ENCODE data around the gene PLAAT2. TPM values are rescaled to one million over a fixed set of nuclear protein-coding genes. Genes with fewer than 3 reads are reported as not detected.
"Not testable (repeated sequence)": the region's sequence is repeated elsewhere in the genome, so short reads cannot be mapped to it uniquely, and the experiment has no call there.

Gene PLAAT2
- total RNA-seq, 1 donor from 2014 or later: 0.29 TPM

GRCh38 chr11:63547061-63547460 lies 16.1 kb downstream of the PLAAT2 start:
- TF ChIP-seq CTCF (conservative IDR thresholded peaks at IDR 0.05; ENCODE audit: low read depth, low read length): no peak
- no peak overlapping the region for H3K4me3 ChIP-seq (ENCODE audit: low read depth, low read length)
- no peak for DNase-seq (ENCODE audit: low read depth)

- no peak for TF ChIP-seq CTCF (conservative IDR thresholded peaks at IDR 0.05; ENCODE audit: low read depth, low read length)
- H3K4me3 ChIP-seq (ENCODE audit: low read depth, low read length): no peak overlapping the region
- DNase-seq (ENCODE audit: low read depth): no peak
These were observed 19.5 kb downstream of the PLAAT2 start for GRCh38 chr11:63543711-63544110.

GRCh38 chr11:63542506-63542905 lies 20.7 kb downstream of the PLAAT2 start:
- DNase-seq (ENCODE audit: low read depth); H3K4me3 ChIP-seq (ENCODE audit: low read depth, low read length): not testable (repeated sequence)

- TF ChIP-seq CTCF (conservative IDR thresholded peaks at IDR 0.05; ENCODE audit: low read depth, low read length): no peak
- no peak for DNase-seq (ENCODE audit: low read depth)
- peak overlapping the region; percentile 41 for H3K4me3 ChIP-seq (ENCODE audit: low read depth, low read length)
These were observed 25.7 kb downstream of the PLAAT2 start for GRCh38 chr11:63537293-63538101.

- DNase-seq (ENCODE audit: low read depth): peak; percentile 43
These were observed 26.4 kb downstream of the PLAAT2 start, which contains the start of gene PLAAT4 for GRCh38 chr11:63536669-63537292. TSS of gene PLAAT4 (plus strand) at chr11:63536808. CDS start at chr11:63536869, 61 bp downstream.

GRCh38 chr11:63535734-63536133 lies 27.4 kb downstream of the PLAAT2 start:
- DNase-seq (ENCODE audit: low read depth): no peak
- H3K4me3 ChIP-seq (ENCODE audit: low read depth, low read length): no peak overlapping the region
- TF ChIP-seq CTCF (conservative IDR thresholded peaks at IDR 0.05; ENCODE audit: low read depth, low read length): no peak

More at GRCh38 chr11:63536669-63537292, 26.4 kb downstream of the PLAAT2 start, which contains the start of gene PLAAT4:
- TF ChIP-seq CTCF (conservative IDR thresholded peaks at IDR 0.05; ENCODE audit: low read depth, low read length): no peak
- peak within 1 kb of the TSS; percentile 41 for H3K4me3 ChIP-seq (ENCODE audit: low read depth, low read length)

- TF ChIP-seq CTCF (conservative IDR thresholded peaks at IDR 0.05; ENCODE audit: low read depth, low read length): no peak
- H3K4me3 ChIP-seq (ENCODE audit: low read depth, low read length): no peak overlapping the region
- no peak for DNase-seq (ENCODE audit: low read depth)
These were observed 28.2 kb downstream of the PLAAT2 start for GRCh38 chr11:63534895-63535461.

Data from epithelial cell of proximal tubule (primary cell).